EH (cell line): ENCODE measurements around the gene USP24.
"Not testable (repeated sequence)": the region's sequence is repeated elsewhere in the genome, so short reads cannot be mapped to it uniquely, and the experiment has no call there.

Experiments
- DNase-seq: peaks from one replicate; pipeline ENCODE4 v3.0.0-alpha.2; 2015; ENCODE audit warnings: low read depth

USP24 gene

DNA sequence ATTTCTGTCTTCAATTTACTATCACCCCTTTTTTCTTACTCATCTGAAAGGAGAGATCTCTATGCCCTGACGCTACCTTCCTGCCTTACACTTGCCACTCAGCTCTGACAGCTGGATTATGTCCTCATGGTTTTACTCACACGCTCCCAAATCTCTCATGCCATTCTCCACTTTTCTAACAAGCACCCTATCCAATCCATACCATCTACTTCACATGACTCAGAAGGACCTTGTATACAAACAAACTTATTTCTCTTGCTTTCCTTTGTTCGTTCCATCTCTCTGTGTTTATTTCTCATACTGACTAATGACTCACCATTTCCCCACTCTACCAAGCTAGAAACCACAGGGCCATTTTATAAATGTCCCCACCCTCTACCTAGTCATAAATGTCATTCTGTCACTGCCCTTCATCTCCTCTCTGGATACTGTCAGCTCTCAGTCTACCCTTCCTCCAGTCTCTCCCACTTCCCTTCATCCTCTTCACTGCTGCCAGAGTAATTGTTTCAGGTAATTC is 87.3 kb downstream of the USP24 start:
- DNase-seq, result peak; percentile 47

DNA sequence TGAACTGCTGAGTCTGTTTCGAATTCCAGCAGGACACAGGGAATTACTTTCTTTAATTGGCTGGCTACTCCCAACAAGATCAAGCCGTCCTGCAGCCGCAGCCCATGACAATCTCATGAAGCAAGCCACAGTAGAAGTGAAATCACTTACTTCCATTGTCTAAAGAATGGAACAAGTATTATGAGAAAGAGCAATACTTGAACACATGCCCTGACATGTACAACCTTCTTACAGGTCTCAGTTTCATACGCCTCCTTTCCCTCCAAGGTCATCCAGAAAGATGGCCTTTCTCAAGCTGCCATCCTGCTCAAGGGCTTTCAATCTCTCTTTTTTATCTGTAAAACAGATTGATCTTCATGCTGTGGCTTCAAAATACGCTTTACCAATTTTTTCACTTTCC is 90.7 kb downstream of the USP24 start:
- no peak for DNase-seq

DNA sequence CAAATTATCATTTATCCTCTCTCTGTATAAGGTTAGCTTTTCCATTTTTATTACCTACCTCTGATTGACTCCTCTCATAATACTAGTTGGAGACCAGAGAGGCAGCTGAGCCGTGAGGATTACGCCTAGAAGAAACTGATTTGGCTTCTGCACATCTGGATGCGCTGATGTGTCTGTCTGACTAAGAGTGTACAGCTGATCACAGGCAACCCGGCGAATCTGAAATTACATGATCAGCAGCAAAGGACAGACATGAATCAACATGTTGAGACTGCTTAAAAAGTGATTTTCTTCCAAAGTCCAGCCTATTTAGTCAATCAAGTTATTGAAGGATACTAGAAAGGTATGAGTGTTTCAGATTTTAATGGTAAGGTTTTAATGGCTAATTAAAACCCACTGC is 94.6 kb downstream of the USP24 start:
- DNase-seq, result no peak

DNA sequence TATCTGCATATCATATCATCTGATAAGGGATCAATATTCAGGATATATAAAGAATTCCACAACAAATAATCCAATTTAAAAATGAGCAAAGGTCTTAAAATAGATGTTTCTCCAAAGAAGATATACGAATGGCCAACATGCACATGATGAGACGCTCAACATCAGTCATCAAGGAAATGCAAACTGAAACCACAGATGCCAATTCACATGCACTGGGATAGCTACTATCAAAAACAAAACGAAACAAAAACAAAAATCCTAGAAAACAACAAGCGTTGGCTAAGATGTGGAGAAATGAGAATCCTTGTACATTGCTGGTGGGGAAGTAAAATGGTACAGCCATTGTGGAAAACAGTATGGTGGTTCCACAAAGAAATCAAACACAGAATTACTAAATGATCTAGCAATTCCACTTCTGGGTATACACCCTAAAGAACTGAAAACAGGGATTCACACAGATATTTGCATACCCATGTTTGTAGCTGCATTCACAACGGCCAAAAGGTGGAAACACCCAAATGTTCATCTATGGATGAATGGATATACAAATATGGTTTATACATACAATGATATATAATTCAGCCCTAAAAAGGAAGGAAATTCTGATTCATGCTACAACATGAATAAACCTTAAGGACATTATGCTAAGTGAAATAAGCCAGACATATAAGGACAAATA is 96.4 kb downstream of the USP24 start:
- no peak for DNase-seq

DNA sequence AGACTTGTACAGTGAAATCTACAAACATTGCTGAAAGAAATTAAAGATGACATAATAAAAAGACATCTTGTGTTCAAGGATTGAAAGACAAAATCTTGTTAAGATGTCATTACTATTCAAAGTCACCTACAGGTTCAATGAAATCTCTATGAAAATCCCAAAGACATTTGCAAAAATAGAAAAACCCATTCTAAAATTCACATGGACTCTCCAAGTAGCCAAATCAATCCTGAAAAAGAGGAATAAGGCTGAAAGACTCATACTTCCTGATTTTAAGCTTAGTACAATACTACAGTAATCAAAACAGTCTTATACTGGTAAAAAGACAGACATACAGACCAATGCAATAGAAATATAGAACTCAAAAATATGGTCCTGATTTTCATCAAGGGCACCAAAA is 97.2 kb downstream of the USP24 start:
- no peak for DNase-seq

DNA sequence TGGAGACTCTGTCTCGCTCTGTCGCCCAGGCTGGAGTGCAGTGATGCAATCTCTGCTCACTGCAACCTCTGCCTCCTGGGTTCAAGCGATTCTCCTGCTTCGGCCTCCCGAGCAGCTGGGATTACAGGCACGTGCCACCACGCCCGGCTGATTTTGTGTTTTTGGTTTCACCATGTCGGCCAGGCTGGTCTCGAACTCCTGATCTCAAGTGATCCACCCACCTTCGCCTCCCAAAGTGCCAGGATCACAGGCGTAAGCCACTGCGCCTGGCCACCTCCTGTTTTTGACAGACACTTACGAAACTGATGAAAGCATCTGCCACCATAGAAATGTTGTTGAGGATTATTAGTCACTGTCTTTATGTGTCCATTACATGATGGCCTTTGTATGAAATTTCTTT is 106.2 kb downstream of the USP24 start:
- DNase-seq, result not testable (repeated sequence)

DNA sequence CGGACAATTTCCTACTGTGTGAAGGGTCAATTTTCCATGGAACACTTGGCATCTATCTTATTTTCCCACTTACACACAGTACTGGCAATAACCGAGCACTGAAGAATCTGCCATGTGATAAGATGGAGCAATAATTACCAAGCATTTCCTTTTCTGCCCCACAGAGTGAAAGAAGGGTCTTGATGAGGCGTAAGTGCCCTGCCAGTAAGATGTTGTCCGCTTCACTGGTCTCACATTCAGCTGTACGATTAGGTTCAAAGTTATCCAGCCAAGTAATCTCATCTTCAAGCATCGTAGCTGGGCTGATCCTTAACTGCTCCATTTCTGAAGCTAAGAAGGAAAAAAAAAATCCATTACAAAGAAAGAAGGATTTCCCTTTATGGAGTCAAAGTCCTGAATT is 108.1 kb downstream of the USP24 start:
- no peak for DNase-seq

DNA sequence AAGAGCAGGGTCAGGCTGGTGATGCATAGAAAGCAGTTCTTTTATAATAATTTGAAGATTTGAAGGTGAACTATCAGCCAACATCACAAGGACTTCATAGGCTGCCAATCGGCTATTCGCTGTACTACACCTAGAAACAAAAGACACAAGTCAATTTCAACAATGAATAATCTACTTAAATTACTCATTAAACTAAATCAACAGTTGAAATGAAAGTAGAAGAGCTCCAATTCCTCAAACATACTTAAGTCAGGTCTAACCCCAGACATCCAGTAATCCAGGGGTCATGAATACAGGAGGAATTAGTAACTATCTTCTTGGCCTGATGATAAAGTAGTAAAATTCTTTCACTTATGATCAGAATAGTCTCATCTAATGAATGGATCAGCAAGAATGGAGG is 111.3 kb downstream of the USP24 start:
- DNase-seq, result no peak

DNA sequence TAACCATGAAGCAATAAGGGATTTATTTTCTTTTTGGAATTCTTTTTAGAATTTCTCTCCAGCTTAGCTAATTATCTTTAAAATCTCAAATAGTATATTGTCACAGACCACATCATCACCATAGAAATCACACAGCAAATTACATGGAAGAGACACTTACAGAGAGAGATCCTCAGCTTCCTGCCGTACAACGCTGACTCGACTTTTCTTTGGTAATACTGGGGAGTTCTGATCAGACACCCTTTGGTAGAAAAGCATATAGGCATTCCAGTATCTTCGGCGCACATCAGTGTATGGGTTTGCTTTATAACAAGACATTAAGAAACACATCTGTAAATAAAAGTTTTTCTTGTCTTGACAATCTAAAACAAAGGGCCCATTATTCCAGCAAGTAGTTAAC is 120.1 kb downstream of the USP24 start:
- DNase-seq, result no peak

DNA sequence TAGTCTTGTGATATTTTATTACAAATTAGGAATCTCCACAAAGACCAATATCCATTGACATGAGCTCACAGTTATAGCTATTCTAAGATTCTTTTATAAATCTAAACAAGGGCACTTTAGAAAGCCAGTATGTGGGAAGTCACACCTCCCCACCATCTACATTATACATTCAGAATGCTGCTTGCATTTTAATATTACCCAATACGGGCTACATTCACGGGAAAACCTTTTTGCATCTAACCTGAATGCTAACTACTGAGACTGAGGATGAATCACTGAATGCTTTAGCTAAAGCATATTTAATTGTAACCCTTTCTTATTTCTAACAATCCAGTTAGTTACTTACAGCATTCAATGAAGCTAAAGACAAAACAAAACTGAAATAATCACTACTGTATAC is 122.7 kb downstream of the USP24 start:
- no peak for DNase-seq

DNA sequence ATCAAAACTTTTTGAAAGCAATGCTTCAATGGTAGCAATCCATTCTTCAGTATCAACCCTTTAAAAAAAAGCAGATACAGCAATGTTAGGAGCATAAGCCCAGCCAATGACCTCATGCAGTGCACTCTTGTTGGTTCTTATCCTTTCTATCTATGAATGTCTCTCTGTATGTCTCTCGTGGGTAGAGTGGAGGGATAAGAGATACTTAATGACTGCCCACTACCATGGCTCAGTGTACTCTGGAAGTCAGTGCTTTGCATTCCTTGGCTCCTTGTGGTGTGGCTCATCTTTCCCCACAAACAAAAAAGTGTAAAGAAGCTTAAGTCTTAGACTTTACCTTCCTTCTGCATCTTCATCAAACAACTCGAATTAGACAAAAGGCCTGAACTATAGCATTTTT is 125.5 kb downstream of the USP24 start:
- peak; percentile 45 for DNase-seq

DNA sequence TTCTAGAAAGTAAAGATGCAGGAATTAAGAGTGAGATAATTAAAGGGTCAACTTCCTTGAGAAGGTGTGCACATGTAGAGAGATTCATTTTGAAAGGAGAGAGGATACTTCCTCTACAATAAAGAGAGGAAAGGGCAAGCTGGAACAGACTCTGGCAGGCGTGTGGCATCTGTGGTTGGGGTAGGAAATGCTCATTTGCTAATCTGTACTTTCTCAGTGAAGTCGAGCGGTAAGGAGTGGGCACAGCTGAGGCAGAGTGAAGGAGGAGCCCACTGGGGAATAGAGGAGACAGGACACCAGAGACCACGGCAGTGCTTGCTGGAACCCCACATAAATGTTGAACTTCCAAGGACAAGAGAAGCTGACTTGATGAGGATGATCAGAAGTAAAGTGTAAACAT is 126.8 kb downstream of the USP24 start:
- no peak for DNase-seq

DNA sequence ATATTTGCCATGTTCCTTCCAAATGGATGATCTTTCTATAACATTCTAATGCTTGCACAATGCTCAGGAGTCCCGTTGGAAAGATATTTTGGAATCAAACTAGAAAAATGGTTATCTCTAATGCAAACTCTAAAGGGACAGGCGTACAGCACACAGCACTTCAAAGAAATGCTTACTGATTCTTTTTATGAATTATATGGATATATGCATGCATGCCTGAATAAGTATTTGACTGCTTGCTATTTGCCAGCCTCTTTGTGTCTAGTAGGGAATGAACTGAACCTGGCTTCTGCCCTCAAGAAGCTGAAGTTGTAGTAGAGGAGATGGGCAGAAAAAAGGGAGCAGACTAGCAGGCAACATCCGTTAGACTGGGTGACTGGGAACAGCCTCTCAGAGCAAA is 127.7 kb downstream of the USP24 start:
- no peak for DNase-seq

DNA sequence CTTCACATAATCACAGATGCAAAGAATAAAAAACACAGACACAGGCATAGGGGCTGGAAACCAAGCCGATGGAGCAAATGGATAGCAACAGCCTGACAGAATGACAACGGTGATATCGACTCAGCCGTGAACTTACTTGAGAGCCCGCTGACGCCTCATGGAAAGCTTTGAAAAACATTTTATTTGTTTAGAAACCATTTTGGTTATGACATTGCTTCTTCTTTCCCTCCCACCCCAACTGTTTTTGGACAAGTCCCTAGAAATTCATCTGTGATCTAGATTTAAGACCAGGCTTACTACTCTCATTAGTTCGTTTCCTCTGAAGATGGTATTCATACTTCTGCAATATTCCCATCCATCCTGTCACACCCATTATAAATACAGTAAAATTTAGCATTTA is 130.9 kb downstream of the USP24 start:
- DNase-seq, result no peak

DNA sequence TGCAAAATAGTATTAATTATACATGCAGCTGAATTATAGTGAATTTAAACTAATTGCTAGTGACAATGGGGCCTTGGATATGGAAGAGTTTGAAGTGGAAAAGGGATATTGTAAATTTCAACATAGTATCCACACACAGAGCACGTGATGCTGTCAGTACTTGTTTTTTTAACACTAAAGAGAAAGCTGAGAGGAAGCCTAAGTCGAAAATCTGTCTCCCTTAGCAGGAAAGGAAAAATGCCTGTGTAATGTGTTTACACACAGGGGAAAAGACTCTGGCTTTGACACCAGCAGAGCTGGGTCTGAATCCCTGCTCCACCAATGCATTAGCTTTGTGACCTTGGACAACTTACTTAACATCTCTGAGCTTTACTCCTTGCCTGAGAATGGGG is 133.3 kb downstream of the USP24 start:
- peak; percentile 13 for DNase-seq

DNA sequence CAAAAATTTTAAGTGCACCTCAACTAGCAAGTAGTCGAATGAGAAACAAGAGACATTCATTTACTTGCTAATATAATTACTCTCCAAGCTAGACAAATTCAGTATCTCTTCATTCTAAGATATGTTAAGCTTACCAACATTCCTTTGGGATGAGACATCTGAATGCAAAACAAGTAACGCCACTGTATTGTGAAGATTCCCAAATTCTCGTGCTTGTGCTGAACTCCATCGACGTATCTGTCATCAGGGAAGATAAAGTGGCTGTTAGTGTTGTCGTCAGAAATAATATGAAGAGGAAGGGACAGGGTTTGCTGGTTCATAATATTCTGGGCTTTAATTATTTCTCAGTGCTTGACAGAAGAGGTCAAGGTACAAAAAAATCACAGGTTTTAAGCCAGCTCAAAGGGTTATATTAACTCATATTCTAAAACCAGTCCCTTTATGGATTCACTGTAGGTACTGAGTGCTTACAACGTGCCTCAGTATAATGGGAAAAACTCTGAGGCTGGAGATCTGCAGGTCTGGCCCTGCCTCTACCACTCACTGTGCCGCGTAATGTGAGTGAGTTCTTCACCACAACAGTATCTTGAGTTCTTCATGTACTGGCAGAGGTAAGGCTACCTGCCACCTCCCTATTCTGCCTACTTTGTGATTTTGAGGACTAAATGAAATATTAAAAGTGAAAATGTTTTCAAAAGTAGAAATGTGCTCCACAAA is 133.8 kb downstream of the USP24 start:
- DNase-seq, result peak; percentile 80

DNA sequence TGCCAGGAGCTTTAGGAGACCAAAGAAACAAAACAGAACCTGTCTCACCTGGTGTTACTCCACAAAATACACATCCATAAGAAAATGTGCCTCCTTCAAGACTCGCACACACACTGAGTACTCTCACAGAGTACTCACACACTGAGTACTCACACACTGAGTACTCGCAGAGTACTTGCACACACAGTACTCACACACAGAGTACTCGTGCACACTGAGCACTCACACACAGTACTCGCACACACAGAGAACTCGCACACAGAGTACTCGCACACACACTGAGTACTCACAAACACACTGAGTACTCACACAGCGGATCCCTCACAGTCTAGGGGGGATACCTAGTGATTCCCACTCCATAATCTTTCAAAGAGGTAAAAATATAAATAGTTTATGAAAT is 135.5 kb downstream of the USP24 start:
- DNase-seq, result no peak

DNA sequence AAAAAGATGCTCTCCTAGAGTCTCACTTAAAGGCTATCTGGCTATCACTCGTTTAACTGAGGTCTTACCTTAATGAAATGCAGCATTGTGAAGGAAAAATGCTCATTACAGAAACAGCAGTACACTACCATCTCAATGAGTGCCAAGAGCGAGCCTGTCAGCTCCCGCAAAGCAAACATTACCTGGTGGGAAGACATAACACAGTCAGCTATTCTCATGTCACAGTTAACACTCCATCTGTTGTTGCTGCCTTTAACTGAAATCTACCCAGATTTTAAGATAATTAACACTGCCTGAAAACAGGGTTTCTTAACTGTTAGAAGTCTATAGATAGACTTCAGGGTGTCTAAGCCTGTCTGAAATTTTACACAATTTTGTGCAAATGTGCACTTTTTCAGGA is 136.7 kb downstream of the USP24 start:
- no peak for DNase-seq

DNA sequence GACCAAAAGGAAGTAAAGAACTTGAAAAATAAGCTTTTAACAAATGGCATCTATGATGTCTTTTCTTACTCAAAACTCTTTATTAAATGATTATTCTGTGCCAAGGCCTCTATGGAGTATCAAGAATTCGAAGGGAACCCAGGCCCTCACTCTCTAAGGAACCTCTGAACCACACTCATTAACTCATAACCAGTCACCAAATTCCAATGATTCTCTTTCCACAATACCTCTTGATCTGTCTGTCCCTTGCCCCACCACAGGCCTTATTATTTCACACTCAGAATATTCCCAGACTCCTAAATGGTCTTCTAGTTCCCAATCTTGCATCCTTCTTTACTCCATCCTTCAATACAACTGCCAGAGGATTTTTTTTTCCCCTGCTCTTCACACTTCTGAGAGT is 138.8 kb downstream of the USP24 start:
- peak; percentile 25 for DNase-seq

DNA sequence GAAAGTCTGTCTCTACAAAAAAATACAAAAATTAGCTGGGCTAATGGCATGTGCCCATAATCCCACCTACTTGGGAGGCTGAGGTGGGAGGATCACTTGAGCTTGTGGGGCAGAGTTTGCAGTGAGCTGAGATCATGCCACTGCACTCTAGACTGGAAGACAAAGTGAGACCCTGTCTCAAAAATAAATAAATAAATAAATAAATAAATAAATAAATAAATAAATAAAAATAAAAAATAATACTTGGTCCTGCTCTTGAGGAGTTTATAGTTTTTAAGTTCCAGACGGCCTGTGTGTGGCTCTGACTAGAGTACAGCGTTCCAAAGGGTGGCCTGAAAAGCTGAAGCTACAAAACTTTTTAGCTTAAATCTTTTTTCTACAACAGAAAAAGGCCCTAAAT is 140.7 kb downstream of the USP24 start:
- no peak for DNase-seq

DNA sequence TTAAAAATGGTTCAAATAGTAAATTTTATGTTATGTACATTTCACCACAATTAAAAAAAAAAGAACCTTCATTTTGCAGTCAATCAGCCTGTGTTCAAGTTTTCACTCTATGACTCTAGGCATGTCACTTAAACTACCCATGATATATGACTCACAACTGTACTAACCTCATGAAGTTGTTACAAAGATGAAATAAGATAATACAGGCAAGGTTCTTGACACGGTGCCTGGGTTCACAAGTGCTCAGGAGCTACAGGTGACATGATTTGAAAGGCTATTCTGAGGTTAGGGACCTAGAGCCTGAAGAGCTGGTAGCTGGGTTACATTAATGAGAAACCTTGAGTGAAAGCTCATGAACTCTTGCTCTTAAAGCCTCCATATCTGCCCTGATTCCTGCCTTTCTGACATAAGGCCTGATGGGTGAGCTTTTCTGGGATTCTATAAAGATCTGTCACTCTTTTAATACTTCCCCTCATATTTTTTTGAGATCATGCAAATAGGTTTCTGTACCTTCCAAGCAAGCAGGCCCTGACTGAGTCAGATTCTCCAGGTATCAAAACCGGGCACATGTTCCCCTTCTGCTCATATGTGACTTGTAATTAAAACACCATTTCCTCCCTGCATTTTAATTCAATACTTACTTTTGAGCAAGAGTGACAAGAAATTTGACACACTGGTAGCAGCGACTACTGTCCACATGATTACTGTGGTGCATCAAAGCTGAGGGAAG is 141.8 kb downstream of the USP24 start:
- no peak for DNase-seq

DNA sequence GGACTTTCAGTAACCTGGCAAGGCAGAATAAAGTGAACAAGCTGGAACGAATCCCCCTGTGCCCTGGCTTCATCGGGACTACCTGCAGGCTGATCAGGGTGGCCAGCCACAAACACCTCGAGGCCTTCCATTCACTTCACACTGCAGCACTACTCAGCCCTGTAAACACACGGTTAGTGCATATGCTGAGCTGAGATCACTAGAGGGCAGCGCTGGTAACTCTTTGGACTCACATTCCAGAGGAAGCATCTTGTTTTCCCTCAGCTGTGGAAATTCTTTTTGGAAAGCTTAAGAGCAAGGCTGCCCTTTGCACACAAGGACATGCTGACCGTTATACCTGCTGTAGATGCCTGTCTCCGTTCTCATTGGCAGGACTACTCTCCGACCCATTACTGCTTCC is 143.7 kb downstream of the USP24 start:
- peak; percentile 70 for DNase-seq
